ENCODE data around the gene UBALD2.
"Not testable (repeated sequence)": the region's sequence is repeated elsewhere in the genome, so short reads cannot be mapped to it uniquely, and the experiment has no call there.

The UBALD2 gene

DNA sequence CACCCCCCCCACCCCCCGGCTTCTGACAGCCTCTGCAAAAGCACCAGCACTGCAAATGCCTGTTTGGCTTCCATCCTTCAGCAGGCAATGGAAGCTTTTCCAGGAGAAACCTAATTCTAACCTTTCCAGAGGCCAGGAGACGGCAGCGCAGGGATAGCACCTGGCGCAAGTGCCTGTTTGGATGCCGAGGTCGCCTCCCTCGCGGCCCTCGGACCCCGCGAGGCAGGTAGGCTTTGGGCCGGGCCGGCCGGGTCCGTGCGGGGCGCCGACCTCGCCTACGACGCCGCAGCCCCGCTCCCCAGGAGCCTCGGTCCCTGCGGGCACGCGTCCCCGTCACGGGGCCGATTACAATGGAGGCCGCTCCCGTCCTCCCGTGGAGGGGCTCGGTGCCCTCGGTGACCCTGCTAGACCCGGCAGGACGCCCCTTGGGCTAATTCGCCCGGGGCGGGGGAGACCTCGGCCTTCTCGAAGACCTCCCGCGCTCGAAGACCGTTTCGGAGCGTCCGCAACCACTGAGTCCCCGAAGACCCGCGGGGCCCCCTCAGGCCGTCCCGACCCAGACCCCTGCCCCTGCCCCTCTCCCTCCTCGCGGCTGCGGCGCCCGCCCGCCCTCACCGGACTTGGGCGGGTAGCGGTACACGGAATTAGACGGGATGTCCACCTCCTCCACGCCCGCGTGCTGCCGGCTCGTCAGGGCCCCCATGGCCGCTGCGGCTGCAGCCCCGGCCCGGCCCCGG lies 25.4 kb upstream of the UBALD2 start:
- peak overlapping the region; percentile 24 for H3K4me3 ChIP-seq (ENCODE audit: control insufficient read depth, low read depth, low read length)
- no peak for DNase-seq (ENCODE audit: low read depth)
- no peak for TF ChIP-seq CTCF (conservative IDR thresholded peaks at IDR 0.05; ENCODE audit: control insufficient read depth, insufficient read depth, low read depth, low read length)

DNA sequence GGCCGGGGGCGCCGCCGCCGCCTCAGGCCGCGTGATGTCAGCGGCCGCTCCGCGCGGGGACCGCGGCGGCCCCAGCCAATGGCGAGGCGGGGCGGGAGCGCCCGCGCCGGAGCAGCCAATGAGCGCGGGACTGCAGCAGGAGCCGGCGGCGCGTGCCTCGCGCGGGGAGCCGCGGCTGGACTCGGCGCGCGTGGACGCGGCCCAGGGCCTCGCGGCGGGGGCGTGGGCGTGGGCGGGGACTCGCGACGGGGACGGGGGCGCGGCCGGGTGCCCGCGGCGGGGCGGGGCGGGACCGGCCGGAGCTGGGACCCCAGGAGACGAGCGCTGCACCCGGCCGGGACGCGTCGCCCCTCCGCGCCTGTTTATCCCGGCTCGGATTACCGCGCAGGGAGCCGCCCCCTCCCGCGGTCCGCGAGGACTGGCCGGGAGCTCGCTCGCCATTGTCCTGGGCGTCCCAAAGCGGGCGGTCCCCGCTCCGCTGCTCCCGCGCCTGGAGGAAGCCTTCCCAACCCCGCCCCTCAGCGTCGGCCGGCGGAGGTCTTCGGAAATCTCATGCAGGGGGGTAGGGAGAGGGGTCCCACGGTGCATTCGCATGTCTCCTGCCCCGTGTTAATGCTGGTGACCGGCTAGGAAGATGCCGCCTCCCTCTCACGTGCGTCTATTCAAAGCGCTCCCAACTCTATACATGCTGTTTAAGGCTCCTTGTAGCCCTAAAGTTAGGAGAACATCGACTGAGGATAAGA lies 24.5 kb upstream of the UBALD2 start, which contains the start of gene RNF157:
TSS of gene RNF157 (minus strand) at position 33 of the 743 bp plus-strand sequence. CDS start 253 bp downstream, outside the sequence.
- no peak for TF ChIP-seq CTCF (conservative IDR thresholded peaks at IDR 0.05; ENCODE audit: control insufficient read depth, insufficient read depth, low read depth, low read length)
- peak within 1 kb of the TSS; percentile 37 for H3K4me3 ChIP-seq (ENCODE audit: control insufficient read depth, low read depth, low read length)
- peak; percentile 48 for DNase-seq (ENCODE audit: low read depth)

DNA sequence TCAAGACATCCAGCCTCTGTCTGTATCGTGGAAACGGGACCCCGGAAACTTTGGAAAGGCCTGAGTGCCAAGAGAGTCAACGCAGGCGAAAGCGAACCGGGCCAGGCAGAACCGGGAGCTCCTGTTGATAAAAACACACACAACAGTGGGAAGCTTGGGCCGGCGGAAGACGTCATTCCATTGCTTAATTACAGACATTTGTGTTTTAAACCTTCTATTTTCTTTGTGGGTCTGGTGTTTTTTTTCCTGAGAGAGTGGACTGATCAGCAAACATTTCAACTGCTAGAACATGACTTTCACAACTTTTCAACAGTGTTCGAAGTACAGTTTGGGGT lies 24.0 kb upstream of the UBALD2 start:
- DNase-seq (ENCODE audit: low read depth) = peak; percentile 35
- H3K4me3 ChIP-seq (ENCODE audit: control insufficient read depth, low read depth, low read length) = peak overlapping the region; percentile 37
- no peak for TF ChIP-seq CTCF (conservative IDR thresholded peaks at IDR 0.05; ENCODE audit: control insufficient read depth, insufficient read depth, low read depth, low read length)

- DNase-seq (ENCODE audit: low read depth) = no peak
- H3K4me3 ChIP-seq (ENCODE audit: control insufficient read depth, low read depth, low read length) = no peak overlapping the region
- TF ChIP-seq CTCF (conservative IDR thresholded peaks at IDR 0.05; ENCODE audit: control insufficient read depth, insufficient read depth, low read depth, low read length) = no peak
These were observed 23.4 kb upstream of the UBALD2 start for GRCh38 chr17:76241691-76242255.

- peak; percentile 51 for DNase-seq (ENCODE audit: low read depth)
- TF ChIP-seq CTCF (conservative IDR thresholded peaks at IDR 0.05; ENCODE audit: control insufficient read depth, insufficient read depth, low read depth, low read length) = no peak
- H3K4me3 ChIP-seq (ENCODE audit: control insufficient read depth, low read depth, low read length) = no peak overlapping the region
These were observed 21.1 kb upstream of the UBALD2 start for GRCh38 chr17:76243826-76244679.

DNA sequence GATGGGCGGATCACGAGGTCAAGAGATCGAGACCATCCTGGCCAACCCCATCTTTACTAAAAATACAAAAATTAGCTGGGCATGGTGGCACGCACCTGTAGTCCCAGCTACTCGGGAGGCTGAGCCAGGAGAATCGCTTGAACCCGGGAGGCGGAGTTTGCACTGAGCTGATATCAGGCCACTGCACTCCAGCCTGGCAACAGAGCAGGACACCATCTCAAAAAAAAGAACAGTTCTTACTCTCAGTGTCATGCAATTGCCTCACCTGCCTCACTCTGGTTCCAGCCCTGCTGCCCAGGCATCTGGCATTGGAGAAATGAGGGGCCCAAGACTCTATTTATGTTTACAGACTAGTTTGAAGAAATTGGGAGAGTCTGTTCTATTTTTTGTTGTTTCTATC lies 20.4 kb upstream of the UBALD2 start:
- not testable (repeated sequence) for H3K4me3 ChIP-seq (ENCODE audit: control insufficient read depth, low read depth, low read length); DNase-seq (ENCODE audit: low read depth)

Measured in fibroblast of mammary gland (primary cell).